ENCODE measurements around the gene BZW1. TPM values are rescaled to one million over a fixed set of nuclear protein-coding genes. Genes with fewer than 3 reads are reported as not detected.

BZW1 gene
- total and polyA plus RNA-seq, 4 donors: 63.0 to 189 (median 161) TPM

DNA sequence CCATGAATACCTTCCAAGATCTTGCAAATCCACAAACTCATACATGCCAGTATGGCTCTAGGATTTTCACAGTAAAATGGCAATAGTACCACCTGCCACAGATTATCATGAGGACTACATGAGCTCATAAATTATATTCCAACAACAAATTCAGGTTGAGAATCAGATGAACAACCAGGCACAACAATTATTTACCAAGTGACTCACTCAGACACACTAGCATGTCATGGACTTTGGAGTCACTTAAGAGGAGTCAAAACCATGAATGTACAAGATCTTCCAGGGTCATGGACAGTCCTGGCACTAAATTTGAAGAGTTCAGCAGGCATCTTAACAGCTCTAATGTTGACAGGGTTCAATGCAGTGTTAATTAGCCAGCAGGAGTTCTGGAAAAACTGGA lies 34.4 kb upstream of the BZW1 start (continued):
- peak; percentile 14 to 20 for TF ChIP-seq RAD21 (IDR thresholded peaks at IDR 0.05)
- TF ChIP-seq GABPA (IDR thresholded peaks at IDR 0.05 in 1 of 2, conservative IDR thresholded peaks at IDR 0.05 in 1 of 2): no peak
- TF ChIP-seq JUND (IDR thresholded peaks at IDR 0.05): peak; percentile 96 to 99
- no peak for TF ChIP-seq EGR1 (IDR thresholded peaks at IDR 0.05; ENCODE audit: low read depth in 2 of 2)

DNA sequence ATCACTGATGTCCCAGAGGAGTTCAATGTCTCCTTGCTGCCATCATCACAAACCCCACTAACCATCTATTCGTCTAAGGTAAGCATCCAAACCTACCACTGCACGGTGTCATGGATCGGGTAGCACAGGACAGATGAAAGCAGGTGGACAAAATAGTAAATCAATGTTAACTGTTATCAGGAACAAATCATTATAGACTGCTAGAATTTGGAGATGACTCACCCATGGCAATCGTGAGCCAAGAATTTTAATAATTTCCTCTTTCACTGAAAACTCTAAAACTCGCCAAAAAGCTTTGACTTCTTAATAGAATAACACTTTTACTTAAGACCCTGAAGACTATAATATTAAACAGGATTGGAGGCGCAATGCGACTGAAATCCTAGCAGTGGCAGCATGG lies 33.7 kb upstream of the BZW1 start:
- H3K4me3 ChIP-seq (ENCODE audit: low read depth in 1 of 3, low read length in 3 of 3): no peak overlapping the region
- no peak for DNase-seq (ENCODE audit: low spot score)
- H3K27ac ChIP-seq (ENCODE audit: low read depth in 1 of 2, low read length in 2 of 2): no peak overlapping the region
- H3K36me3 ChIP-seq (ENCODE audit: control insufficient read depth in 4 of 4, insufficient read depth in 3 of 4, low read depth in 1 of 4, low read length in 3 of 4): no peaks in the 10 kb centered on the region
- TF ChIP-seq, protein P1, sequence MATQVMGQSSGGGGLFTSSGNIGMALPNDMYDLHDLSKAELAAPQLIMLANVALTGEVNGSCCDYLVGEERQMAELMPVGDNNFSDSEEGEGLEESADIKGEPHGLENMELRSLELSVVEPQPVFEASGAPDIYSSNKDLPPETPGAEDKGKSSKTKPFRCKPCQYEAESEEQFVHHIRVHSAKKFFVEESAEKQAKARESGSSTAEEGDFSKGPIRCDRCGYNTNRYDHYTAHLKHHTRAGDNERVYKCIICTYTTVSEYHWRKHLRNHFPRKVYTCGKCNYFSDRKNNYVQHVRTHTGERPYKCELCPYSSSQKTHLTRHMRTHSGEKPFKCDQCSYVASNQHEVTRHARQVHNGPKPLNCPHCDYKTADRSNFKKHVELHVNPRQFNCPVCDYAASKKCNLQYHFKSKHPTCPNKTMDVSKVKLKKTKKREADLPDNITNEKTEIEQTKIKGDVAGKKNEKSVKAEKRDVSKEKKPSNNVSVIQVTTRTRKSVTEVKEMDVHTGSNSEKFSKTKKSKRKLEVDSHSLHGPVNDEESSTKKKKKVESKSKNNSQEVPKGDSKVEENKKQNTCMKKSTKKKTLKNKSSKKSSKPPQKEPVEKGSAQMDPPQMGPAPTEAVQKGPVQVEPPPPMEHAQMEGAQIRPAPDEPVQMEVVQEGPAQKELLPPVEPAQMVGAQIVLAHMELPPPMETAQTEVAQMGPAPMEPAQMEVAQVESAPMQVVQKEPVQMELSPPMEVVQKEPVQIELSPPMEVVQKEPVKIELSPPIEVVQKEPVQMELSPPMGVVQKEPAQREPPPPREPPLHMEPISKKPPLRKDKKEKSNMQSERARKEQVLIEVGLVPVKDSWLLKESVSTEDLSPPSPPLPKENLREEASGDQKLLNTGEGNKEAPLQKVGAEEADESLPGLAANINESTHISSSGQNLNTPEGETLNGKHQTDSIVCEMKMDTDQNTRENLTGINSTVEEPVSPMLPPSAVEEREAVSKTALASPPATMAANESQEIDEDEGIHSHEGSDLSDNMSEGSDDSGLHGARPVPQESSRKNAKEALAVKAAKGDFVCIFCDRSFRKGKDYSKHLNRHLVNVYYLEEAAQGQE (IDR thresholded peaks at IDR 0.05): no peak
- TF ChIP-seq, protein P2, sequence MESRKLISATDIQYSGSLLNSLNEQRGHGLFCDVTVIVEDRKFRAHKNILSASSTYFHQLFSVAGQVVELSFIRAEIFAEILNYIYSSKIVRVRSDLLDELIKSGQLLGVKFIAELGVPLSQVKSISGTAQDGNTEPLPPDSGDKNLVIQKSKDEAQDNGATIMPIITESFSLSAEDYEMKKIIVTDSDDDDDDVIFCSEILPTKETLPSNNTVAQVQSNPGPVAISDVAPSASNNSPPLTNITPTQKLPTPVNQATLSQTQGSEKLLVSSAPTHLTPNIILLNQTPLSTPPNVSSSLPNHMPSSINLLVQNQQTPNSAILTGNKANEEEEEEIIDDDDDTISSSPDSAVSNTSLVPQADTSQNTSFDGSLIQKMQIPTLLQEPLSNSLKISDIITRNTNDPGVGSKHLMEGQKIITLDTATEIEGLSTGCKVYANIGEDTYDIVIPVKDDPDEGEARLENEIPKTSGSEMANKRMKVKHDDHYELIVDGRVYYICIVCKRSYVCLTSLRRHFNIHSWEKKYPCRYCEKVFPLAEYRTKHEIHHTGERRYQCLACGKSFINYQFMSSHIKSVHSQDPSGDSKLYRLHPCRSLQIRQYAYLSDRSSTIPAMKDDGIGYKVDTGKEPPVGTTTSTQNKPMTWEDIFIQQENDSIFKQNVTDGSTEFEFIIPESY (IDR thresholded peaks at IDR 0.05): no peak
- no peak for TF ChIP-seq JUND (IDR thresholded peaks at IDR 0.05)
- TF ChIP-seq TAF1 (conservative IDR thresholded peaks at IDR 0.05): no peak
- TF ChIP-seq SP1 (IDR thresholded peaks at IDR 0.05): no peak
- TF ChIP-seq, protein P3, sequence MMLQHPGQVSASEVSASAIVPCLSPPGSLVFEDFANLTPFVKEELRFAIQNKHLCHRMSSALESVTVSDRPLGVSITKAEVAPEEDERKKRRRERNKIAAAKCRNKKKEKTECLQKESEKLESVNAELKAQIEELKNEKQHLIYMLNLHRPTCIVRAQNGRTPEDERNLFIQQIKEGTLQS (IDR thresholded peaks at IDR 0.05): no peak
- TF ChIP-seq FOXA1 (IDR thresholded peaks at IDR 0.05): no peak
- no peaks in the 10 kb centered on the region for H3K27me3 ChIP-seq (ENCODE audit: control insufficient read depth in 4 of 4, insufficient read depth in 4 of 4, low read length in 3 of 4)
- no peak overlapping the region for H3K9ac ChIP-seq (ENCODE audit: low read depth in 1 of 2, low read length in 2 of 2)
- WGBS: 69% methylated on average over 7 of the region's 7 CpGs
- no peaks in the 10 kb centered on the region for H3K9me3 ChIP-seq (ENCODE audit: control insufficient read depth in 4 of 4, low read length in 3 of 4)
- peaks cover 4 to 15% (median 9%) of the 10 kb centered on the region in 4 donors for H3K4me1 ChIP-seq (ENCODE audit: control insufficient read depth in 4 of 4, insufficient read depth in 4 of 4, low read length in 3 of 4)

DNA sequence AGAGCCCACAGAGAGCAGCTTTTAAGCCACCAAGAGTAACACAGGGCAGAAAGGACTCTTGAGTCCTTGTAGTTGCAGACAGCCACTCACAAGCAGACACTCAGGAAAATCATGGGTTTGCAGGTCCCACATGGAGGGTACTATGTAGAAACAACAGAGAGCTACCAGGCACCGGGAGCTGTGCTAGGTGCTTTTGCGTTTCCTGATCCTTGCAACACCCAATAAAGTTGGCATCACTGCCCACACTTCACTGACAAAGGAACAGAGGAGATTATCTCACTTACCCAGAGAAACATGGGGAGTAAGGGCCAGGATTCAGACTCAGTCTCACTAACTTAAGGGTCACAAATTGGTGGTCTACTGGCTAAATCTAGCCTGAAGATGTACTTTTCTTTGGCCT lies 32.5 kb upstream of the BZW1 start:
- Histone ChIP-seq H3K4me3 (ENCODE audit: low read depth in 1 of 3, low read length in 3 of 3) (no peak overlapping the region), H3K36me3 (ENCODE audit: control insufficient read depth in 4 of 4, insufficient read depth in 3 of 4, low read depth in 1 of 4, low read length in 3 of 4) (no peaks in the 10 kb centered on the region), H3K27ac (ENCODE audit: low read depth in 1 of 2, low read length in 2 of 2) (no peak overlapping the region), H3K9ac (ENCODE audit: low read depth in 1 of 2, low read length in 2 of 2) (no peak overlapping the region), H3K4me1 (ENCODE audit: control insufficient read depth in 4 of 4, insufficient read depth in 4 of 4, low read length in 3 of 4) (peaks cover 4 to 15% (median 9%) of the 10 kb centered on the region in 4 donors), H3K9me3 (ENCODE audit: control insufficient read depth in 4 of 4, low read length in 3 of 4) (no peaks in the 10 kb centered on the region), H3K27me3 (ENCODE audit: control insufficient read depth in 4 of 4, insufficient read depth in 4 of 4, low read length in 3 of 4) (no peaks in the 10 kb centered on the region)
- WGBS: 88% methylated on average over 2 of the region's 2 CpGs
- no peak for DNase-seq (ENCODE audit: low spot score)
- TF ChIP-seq EGR1 (IDR thresholded peaks at IDR 0.05; ENCODE audit: low read depth in 2 of 2): no peak
- no peak for TF ChIP-seq FOXA2 (IDR thresholded peaks at IDR 0.05)
- TF ChIP-seq TAF1 (conservative IDR thresholded peaks at IDR 0.05): no peak
- no peak for TF ChIP-seq JUND (IDR thresholded peaks at IDR 0.05)

All from liver (tissue), 9 donors.